ENCODE data around the gene NELFA.

DNA sequence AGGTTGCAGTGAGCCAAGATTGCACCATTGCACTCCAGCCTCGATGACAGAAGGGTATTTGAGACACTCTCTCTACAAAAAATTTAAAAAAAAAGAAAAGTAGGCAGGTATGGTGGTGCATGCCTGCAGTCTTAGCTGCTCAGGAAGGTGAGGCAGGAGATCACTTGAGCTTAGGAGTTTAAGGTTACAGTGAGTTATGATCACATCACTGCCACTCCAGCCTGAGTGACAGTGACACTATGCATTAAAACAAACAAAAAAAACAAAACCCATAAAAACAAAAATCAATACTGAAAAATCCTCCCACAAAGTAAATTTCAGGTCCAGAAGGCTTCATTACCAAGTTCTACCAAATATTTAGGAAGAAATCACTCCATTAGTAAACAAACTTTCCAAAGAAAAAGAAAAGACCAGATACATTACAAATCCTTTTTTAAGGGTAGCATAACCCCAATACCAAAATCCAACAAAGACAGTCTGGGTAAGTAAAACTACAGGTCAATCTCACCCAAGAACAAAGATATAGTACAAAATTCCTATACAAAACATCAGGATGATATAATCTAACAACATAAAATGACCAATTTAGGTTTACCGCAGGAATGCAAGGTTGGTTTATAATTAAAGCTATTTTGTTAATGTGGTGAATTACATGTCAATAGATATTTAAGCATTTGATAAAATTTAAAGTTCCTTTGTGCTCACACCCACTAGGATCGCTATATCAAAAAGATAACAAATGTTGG lies 11.7 kb downstream of the NELFA start:
- TF ChIP-seq ZNF292 (tag by site-specific recombination; IDR thresholded peaks at IDR 0.05; ENCODE audit: borderline replicate concordance, low read depth): no peak
- TF ChIP-seq PBX3 (CRISPR knock-in tag; IDR thresholded peaks at IDR 0.05): no peak
- no peak for TF ChIP-seq CTCF (tag by site-specific recombination; IDR thresholded peaks at IDR 0.05)
- no peak for TF ChIP-seq ZNF837 (tag by site-specific recombination; IDR thresholded peaks at IDR 0.05)
- TF ChIP-seq ZNF707 (tag by site-specific recombination; IDR thresholded peaks at IDR 0.05): no peak
- TF ChIP-seq ZNF10 (tag by site-specific recombination; IDR thresholded peaks at IDR 0.05): no peak
- TF ChIP-seq PRDM6 (tag by site-specific recombination; IDR thresholded peaks at IDR 0.05): no peak

Data from HEK293 (cell line).